GM10847 (cell line): Measurements from ENCODE around the gene TRIM41.

Source experiments
- POLR2A ChIP-seq: IDR thresholded peaks from 2 replicates; pipeline ENCODE4 v1.6.1; 2011; ENCODE audit not compliant: insufficient read length; ENCODE audit errors: extremely low read depth

The TRIM41 gene

DNA sequence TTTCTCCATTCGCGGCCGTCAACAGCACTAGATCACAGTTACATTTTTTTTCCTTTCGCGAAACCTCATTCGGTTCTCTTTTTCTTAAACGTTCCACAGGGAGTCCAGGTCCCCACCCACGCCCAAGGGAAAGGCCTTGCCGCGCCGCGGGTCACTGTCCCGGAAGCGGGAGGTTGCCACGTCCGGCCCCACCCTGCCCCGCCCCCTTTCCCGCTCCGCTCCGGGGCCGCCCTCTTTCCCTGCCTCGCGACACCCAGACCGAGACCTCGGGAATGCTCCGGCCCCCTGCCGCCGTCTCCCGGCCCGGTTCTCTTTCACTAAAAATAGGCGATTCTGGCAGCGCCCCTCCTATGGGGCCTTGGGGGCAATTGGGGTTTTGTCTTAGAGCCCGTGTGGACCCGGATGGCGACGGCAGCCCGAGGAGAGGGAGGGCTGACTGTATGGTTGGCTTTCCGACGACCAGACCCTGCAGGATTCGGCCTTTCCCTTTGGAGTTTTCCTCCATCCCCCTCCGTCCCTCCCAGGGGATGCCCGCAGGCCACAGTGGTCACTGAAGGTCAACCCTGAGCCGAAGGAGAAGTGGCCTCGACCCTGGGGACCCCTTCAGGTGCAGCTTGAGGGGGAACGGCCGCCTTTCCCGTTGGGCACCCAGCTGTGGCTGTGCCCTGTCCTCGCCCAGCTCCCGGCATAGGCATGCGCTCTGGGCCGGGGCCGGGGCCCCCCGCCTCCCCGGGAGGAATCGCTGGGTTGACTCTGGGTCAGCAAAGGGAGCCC is 23.4 kb downstream of the TRIM41 start:
- peak; percentile 52 for TF ChIP-seq POLR2A

DNA sequence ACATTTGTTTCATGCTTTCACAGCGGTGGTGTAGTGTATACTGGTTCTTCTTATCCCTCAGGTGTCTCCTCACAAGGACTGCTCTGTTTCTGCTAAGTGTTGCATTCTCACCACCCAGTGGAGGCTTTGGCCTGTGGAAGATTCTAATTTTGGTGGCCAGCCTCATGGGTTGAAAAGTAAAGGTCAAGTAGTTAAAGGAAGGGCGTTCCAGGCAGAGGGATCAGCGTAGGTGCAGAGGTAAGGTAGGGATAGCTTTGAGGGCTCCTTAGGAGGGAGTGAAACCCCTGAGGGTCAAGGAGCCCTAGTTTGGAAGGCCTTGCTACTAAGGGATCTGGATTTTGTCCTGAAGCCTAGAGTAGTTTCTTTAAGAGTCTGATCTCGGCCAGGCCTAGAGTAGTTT is 25.2 kb downstream of the TRIM41 start:
- no peak for TF ChIP-seq POLR2A

DNA sequence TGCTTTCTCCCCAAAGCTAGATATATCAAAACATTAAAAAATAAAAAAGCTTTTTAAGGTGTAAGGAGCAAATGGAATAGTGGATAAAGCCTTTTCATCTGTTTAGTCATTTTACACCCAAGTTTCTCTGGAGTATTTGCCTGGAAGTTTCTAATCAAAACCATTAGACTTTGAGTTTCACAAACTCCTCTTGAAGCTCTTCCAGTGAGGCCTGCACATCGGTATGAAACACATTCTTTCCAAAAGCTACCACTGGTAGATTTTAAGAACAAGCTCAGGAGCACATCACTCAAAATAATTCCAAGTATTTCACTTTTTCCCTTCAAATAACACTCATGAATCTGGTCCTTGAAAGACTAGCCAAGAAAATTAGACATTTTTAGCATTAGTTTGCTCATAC is 32.2 kb downstream of the TRIM41 start:
- TF ChIP-seq POLR2A: no peak

GRCh38 chr5:181255836-181256578 is 32.9 kb downstream of the TRIM41 start:
- no peak for TF ChIP-seq POLR2A

DNA sequence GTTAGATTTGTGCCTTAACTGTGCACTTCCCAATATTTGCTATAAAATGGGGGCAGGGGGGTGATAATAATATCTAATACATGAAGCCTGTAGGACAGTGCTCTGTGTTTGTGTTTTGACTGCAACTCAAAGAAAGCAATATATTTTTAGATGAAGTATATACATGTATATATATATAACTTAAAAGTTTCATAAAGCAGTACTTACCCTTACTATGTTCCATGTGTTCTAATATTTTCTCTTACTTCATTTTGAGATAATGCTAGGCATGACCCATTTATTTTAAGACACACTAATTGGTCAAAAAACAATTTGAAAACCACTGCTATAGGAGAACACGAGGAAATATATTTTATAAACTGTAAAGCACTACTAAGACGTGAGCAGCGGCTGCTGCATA is 35.5 kb downstream of the TRIM41 start:
- TF ChIP-seq POLR2A: no peak

DNA sequence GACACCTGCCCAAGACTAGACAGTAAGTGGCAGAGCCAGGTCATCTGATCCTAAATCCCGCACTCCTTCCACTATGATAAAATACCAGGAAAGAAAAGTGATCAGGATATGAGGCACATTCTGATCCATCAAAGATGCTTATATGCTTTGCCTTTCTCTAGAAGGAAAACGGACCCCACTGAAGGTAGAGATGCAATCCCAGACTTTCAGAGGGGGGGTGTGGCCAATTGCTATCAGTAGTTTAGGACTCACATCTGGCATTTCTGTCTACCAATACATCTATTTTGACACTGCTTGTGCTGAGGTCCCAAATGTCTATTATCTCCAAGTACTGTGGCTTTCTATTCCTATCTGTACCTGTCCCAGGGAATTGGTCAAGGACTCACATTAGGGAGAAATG is 36.2 kb downstream of the TRIM41 start:
- no peak for TF ChIP-seq POLR2A

DNA sequence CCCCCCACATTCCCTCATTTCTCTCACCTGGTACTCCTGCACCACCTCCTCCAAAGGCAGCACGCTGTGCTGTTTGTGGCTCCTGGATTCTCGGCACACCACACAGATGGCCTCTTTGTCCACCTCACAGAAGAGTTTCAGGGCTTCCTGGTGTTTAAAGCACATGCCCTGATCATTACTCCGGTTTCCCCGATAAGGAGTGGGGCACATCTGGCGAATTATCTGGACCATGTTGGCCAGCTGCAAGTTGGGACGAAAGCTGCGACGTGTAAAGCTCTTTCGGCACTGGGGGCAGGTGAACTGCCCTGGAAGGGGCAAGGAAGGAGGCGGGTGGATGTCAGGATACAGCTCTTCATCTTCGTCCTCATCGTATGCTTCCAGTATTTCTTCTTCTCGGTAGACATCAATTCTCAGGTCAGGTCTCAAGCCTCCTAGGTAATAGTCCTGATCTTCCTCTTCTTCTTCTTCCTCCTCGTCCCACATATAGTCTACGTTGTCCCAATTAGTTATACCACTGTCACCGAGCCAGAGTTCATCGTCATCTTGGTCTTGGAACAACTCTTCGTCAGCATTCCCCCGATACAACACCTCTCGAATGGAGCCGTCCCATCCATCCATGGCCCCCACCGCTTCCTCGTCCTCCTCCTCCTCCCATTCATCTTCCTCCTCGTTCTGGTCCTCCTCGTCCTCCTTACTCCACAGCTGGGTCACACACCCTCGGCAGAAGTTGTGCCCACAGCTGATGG is 37.1 kb downstream of the TRIM41 start:
- no peak for TF ChIP-seq POLR2A

- peak; percentile 99 for TF ChIP-seq POLR2A
Observed at GRCh38 chr5:181260720-181261319, 37.7 kb downstream of the TRIM41 start, which contains the start of gene TRIM52. Gene TRIM52, minus strand, starts transcription at chr5:181261143. Its CDS starts 330 bp downstream, at chr5:181260813.

- TF ChIP-seq POLR2A: peak; percentile 76
Observed at GRCh38 chr5:181261320-181262049, 38.4 kb downstream of the TRIM41 start.

DNA sequence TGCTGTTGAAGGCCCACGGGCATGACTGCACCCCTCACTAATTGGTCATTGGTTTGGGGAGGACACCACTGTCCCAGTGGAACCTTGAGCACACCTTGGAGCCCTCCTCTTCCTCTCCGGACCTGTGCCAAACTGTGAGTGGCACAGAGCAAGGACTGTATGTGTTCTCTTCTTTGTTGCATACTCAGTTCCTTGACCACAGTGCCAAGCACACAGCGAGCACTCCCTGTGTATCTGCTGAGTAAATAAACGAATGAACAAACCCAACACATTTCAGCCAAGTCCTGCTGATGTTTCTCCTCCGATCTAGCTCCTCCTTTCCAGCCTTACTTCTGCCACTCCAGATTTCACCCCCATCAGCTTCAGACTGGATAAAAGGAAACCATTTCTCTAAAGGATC is 40.6 kb downstream of the TRIM41 start:
- TF ChIP-seq POLR2A: no peak

DNA sequence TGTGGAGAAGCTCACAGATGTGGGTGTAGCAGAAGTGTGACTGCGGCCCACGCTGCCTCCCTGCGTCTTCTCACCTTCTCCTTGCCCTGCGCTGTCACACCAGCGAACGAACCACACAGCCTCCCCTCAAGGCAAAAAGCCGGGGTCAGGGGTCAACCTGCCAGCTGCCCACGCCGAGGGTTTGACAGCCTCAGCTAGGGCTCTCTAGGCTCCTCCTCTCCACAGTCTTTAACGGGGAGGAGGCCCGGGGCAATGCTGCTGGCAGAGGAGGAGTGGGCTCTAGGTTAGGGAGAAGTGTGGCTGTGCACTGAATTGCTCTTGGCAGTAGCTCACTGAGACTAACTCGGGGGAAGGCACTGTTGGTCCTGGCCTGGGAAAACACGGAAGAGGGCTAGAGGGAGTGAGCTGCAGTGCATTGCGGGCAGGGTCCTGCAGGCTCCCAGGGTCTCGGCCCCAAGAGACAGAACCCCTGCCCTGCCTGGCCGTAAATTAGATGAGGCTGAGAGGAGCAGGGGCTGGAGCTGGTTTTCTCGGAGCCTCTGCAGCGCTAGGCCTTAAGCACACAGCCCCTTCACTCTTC is 42.1 kb downstream of the TRIM41 start:
- no peak for TF ChIP-seq POLR2A

DNA sequence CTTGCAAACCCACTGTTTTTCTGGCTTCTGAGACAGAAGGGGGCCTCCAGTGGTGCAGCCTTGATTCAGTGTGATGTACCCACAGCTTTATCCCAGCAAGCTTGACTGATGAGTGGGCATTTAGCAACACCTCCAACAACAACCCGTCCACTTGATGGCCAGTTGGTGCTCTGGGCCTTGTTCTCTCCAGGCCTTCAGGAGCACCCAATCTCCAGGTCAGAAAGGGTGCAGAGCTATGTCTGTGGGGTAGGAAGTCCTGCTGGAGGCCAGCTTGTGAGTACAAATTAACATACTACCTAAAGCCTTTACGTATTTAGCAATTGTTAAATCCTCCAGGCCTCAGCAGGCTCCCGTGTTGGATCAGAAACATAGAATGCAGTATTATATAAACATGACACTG is 48.0 kb downstream of the TRIM41 start:
- TF ChIP-seq POLR2A: no peak

DNA sequence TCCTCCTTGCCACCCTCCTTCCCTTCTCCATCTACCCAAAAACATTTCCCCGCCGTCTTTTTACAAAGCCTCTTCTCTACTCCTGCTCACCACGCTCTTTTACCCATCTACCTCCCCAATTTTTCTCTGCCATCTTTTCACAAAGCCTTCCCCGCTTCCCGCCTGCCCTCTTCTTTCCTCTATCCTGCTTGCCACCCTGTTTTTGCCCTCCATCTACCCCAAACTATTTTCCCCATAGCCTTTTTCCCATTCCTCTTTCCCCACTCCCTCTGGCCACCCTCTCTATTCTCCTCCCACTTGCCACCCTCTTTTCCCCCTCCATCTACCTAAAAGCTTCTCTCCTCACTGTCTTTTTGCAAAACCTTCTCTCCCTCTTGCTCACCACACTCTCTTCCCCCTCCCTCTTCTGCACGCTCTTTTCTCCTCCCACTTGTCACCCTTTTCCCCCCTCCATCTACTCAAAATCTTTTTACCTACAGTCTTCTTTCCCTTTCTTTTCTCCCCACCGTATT is 57.2 kb downstream of the TRIM41 start:
- TF ChIP-seq POLR2A: no peak
